T-helper 2 cell treated with Interferon-gamma antibody and Interleukin-4, amounts not matched to agents 100 ng/mL and 5 ng/mL, for 36 hours (primary cell): ENCODE data around the gene DMRTA2. TPM values are rescaled to one million over a fixed set of nuclear protein-coding genes. Genes with fewer than 3 reads are reported as not detected.
"Not testable (repeated sequence)": the region's sequence is repeated elsewhere in the genome, so short reads cannot be mapped to it uniquely, and the experiment has no call there.

Experiments used
- intact Hi-C: fragments of 100-400 bp; cut with micrococcal nuclease; formaldehyde crosslinking; loops from one replicate; pipeline ENCODE4 v1.15.1; 2023
- total RNA-seq: library from RNA; stranded (reverse); gene quantifications from 2 replicates; pipeline ENCODE4 v1.2.3, GENCODE V29; 2022

DMRTA2 gene
- total RNA-seq, 1 donor from 2014 or later = not detected

- intact Hi-C loops = no loop called here
Measured at GRCh38 chr1:50393522-50394120, 29.6 kb downstream of the DMRTA2 start.

GRCh38 chr1:50381551-50381950 lies 41.7 kb downstream of the DMRTA2 start:
- intact Hi-C loops = not testable (repeated sequence)

DNA sequence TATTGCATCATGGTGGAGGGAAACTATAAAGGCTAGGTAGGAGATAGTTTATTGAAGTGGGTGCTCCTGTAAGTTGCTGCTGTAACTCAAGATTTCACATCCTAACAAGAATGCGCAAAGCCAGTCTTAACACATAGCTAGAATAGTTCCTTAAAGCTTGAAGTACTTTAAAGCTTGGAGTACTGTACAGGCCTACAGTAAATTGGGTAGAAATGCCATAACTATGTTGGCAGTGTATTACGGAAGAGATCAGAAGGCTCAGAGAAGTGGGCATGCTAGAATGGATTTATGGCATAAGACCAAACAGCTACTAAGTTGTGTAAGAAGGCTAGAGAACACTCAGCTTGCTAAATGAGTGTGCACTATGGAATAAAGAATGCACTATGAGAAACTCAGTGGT lies 44.5 kb downstream of the DMRTA2 start:
- intact Hi-C loops = no loop called here

- intact Hi-C loops = no loop called here
Measured at GRCh38 chr1:50373532-50373931, 49.7 kb downstream of the DMRTA2 start.

GRCh38 chr1:50371749-50372148 lies 51.5 kb downstream of the DMRTA2 start:
- intact Hi-C loops = no loop called here

- intact Hi-C loops = loop anchor here (5.0 kb wide), 1 partner anchor 822 kb away; no protein-coding TSS in a partner anchor
Measured at GRCh38 chr1:50369830-50370229, 53.4 kb downstream of the DMRTA2 start.

- intact Hi-C loops = loop anchor here (5.0 kb wide), 1 partner anchor 823 kb away; no protein-coding TSS in a partner anchor
Measured at GRCh38 chr1:50369008-50369634, 54.1 kb downstream of the DMRTA2 start.

GRCh38 chr1:50368179-50369007 lies 54.9 kb downstream of the DMRTA2 start:
- intact Hi-C loops = loop anchor here (1.0 to 5.0 kb wide), 2 partner anchors 367 to 824 kb away; no protein-coding TSS in a partner anchor
